Measurements from ENCODE around the gene SMARCA4. TPM values are rescaled to one million over a fixed set of nuclear protein-coding genes. Genes with fewer than 3 reads are reported as not detected.

Gene SMARCA4
- total RNA-seq (100 to 1,000 TPM; 180 to 188 TPM), polyA plus RNA-seq (ENCODE audit: insufficient read depth, low read depth, low replicate concordance) (141 TPM)
- long read RNA-seq, donor 1, partial matches to known transcripts, result 14 of 15 reads
- long read RNA-seq, donor 1, other reads (novel, unspliced or antisense), result 0 of 15 reads
- long read RNA-seq, donor 2, full-length matches to known transcripts, result 3 of 3 reads
- long read RNA-seq, donor 2, partial matches to known transcripts, result 0 of 3 reads
- long read RNA-seq, donor 2, other reads (novel, unspliced or antisense), result 0 of 3 reads

- H3K27ac ChIP-seq, result peak within 1 kb of the TSS; percentile 70 to 94
- H3K36me3 ChIP-seq (ENCODE audit: low read depth, missing control alignments), result no peaks in the 10 kb centered on the region
- no peaks in the 10 kb centered on the region for H3K9me3 ChIP-seq
- intact Hi-C loops (cut with DNase I; ENCODE audit: low total_unique reads), result no loop called here
- H3K4me3 ChIP-seq, result peak within 1 kb of the TSS; percentile 81 to 91
- DNase-seq, result peak; percentile 96
- H3K27me3 ChIP-seq, result no peaks in the 10 kb centered on the region
- WGBS, 2 donors, result 0 to 8% methylated on average over 3 to 81 of the region's 100 CpGs
- no peaks in the 10 kb centered on the region for H3K4me1 ChIP-seq
- peak; percentile 89 for TF ChIP-seq POLR2A (IDR thresholded peaks at IDR 0.05)
- peak in 1 of 3 experiments; percentile 3 for TF ChIP-seq CTCF (IDR thresholded peaks at IDR 0.05)
Measured at GRCh38 chr19:10960314-10961072, at the start of gene SMARCA4. SMARCA4 (plus strand) TSS chr19:10961030; CDS start chr19:10984152, 23,122 bp downstream.

DNA sequence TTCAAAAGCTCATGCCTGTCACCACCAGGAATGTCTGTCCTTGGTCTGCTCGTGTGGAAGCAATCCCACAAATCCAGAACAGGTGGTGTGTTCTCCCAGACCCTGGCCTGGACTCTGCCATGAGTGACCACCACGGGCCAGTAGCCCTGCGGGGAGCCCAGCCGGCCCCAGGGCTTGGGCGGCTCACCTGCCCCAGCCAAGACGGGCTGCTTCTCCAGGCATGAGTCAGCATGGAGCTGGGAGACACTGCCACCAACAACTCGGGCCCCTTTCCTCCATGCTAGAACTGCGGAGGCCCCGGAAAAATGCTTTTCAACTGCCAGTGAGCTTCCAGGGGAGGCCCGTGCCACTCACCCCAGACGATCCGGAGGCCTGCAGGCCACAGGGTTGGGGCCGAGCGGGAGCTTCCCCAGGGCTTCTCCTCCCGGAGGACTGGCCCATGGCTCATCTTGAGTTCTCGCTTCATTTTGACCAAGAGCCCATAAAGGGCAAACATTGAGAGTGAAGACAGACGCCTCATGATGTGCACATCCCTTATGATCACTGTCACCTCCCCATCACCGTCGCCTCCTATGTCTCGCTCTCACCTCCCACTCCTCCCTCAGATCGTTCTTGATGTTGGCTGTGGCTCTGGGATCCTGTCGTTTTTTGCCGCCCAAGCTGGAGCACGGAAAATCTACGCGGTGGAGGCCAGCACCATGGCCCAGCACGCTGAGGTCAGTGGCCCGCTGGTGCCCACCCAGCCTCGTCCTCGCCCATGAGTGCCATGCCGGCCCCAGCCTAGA, 49.1 kb upstream of the SMARCA4 start:
- Histone ChIP-seq H3K4me1 (no peaks in the 10 kb centered on the region), H3K4me3 (no peak overlapping the region), H3K36me3 (ENCODE audit: low read depth, missing control alignments) (no peaks in the 10 kb centered on the region), H3K27me3 (no peaks in the 10 kb centered on the region), H3K9me3 (no peaks in the 10 kb centered on the region), H3K27ac (no peak overlapping the region)
- no peak for DNase-seq
- intact Hi-C loops (cut with DNase I; ENCODE audit: low total_unique reads), result no loop called here
- no peak for TF ChIP-seq POLR2A (IDR thresholded peaks at IDR 0.05)
- no peak for TF ChIP-seq CTCF (IDR thresholded peaks at IDR 0.05)
- WGBS, 2 donors, result 88 to 91% methylated on average over 24 to 31 of the region's 31 CpGs

DNA sequence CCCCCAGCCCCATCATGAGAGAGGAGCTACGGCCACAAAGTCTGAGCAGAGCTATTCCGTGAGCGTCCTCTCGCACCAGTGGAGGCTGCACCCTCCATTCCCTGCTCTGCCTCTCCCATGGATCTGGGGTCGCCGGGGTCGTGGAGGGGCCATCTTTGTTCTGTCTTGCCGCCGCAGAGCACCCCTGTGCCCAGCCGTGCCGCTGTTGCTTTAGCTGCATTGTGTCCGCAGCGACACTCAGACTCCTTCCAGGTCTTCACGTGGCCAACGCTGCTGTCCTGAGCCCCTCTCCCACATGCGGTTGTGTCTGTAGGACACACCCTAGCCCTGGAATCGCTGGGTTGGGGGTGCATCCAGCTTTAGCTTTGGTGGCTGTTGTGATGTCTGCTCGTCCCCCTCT, 48.2 kb upstream of the SMARCA4 start:
- Histone ChIP-seq H3K27ac (no peak overlapping the region), H3K4me3 (no peak overlapping the region), H3K27me3 (no peaks in the 10 kb centered on the region), H3K36me3 (ENCODE audit: low read depth, missing control alignments) (no peaks in the 10 kb centered on the region), H3K4me1 (no peaks in the 10 kb centered on the region), H3K9me3 (no peaks in the 10 kb centered on the region)
- DNase-seq, result no peak
- intact Hi-C loops (cut with DNase I; ENCODE audit: low total_unique reads), result no loop called here
- WGBS, 2 donors, result 90 to 92% methylated on average over 14 to 18 of the region's 18 CpGs
- TF ChIP-seq POLR2A (IDR thresholded peaks at IDR 0.05), result no peak

GRCh38 chr19:10913716-10914340, 47.0 kb upstream of the SMARCA4 start:
- H3K36me3 ChIP-seq (ENCODE audit: low read depth, missing control alignments), result no peaks in the 10 kb centered on the region

More at GRCh38 chr19:10913716-10914340, 47.0 kb upstream of the SMARCA4 start:
- H3K4me3 ChIP-seq, result no peak overlapping the region
- intact Hi-C loops (cut with DNase I; ENCODE audit: low total_unique reads), result no loop called here
- no peaks in the 10 kb centered on the region for H3K9me3 ChIP-seq
- TF ChIP-seq CTCF (IDR thresholded peaks at IDR 0.05) (no peak), POLR2A (IDR thresholded peaks at IDR 0.05) (no peak)
- H3K27me3 ChIP-seq, result no peaks in the 10 kb centered on the region
- H3K4me1 ChIP-seq, result no peaks in the 10 kb centered on the region
- no peak for DNase-seq
- no peak overlapping the region for H3K27ac ChIP-seq
- WGBS, 2 donors, result 97 to 100% methylated on average over 4 to 24 of the region's 24 CpGs

Data from testis (tissue), 5 donors.